Cardiac fibroblast (primary cell): ENCODE measurements around the gene VIL1.

Experiments used
- DNase-seq, 2 donors: peaks; one replicate each; pipeline versions ENCODE4 v3.0.0 to v3.0.0-alpha.2; 2010; ENCODE audit warnings: low read depth in 2 of 2
- H3K4me3 ChIP-seq, 2 donors: replicated peaks in 1 of 2; 1 replicate in 1 of 2; 2 replicates in 1 of 2; pipeline ENCODE4 v1.5.1; 2011; ENCODE audit warnings: low read depth in 2 of 2, low read length in 2 of 2, mild to moderate bottlenecking in 2 of 2, moderate library complexity in 1 of 2
- TF ChIP-seq, protein P1 (sequence below): IDR thresholded peaks from one replicate; pipeline ENCODE4 v1.5.1; 2011; ENCODE audit warnings: low read depth, mild to moderate bottlenecking, low read length, inconsistent platforms

VIL1 gene

DNA sequence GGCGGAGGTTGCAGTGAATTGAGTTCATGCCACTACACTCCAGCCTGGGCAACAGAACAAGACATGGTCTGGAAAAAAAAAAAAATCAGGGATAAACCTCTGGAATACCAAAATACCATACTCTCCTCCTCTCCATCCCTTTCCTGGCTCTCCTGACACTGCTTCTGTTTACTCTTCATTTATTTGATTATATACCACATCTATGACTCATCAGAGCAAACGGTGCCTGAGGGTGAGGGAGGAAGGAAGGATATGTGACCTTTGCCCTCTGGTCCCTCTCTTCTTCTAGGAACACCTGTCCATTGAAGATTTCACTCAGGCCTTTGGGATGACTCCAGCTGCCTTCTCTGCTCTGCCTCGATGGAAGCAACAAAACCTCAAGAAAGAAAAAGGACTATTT lies 30.0 kb downstream of the VIL1 start:
- TF ChIP-seq, protein P1, sequence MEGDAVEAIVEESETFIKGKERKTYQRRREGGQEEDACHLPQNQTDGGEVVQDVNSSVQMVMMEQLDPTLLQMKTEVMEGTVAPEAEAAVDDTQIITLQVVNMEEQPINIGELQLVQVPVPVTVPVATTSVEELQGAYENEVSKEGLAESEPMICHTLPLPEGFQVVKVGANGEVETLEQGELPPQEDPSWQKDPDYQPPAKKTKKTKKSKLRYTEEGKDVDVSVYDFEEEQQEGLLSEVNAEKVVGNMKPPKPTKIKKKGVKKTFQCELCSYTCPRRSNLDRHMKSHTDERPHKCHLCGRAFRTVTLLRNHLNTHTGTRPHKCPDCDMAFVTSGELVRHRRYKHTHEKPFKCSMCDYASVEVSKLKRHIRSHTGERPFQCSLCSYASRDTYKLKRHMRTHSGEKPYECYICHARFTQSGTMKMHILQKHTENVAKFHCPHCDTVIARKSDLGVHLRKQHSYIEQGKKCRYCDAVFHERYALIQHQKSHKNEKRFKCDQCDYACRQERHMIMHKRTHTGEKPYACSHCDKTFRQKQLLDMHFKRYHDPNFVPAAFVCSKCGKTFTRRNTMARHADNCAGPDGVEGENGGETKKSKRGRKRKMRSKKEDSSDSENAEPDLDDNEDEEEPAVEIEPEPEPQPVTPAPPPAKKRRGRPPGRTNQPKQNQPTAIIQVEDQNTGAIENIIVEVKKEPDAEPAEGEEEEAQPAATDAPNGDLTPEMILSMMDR: no peak
- H3K4me3 ChIP-seq: no peak overlapping the region
- DNase-seq: peak in 1 of 2 donors; percentile 10

GRCh38 chr2:218452079-218452478 lies 33.2 kb downstream of the VIL1 start:
- DNase-seq: no peak
- no peak overlapping the region for H3K4me3 ChIP-seq
- TF ChIP-seq, protein P1: no peak

DNA sequence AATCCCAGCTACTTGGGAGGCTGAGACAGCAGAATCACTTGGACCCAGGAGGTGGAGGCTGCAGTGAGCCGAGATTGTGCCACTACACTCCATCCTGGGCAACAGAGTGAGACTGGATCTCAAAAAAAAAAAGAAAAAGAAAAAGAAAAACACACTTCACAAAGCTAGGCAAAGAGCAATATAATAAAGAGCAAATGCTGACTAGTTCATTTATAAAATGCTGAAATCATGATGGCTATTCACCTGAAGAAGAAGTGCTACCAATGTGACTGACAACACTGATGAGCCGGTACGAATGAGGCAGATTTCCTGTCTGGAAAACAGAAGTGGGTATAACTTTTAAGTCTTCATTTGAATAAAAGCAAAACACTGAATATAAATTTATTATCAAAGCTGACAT lies 37.9 kb downstream of the VIL1 start:
- DNase-seq: no peak
- TF ChIP-seq, protein P1: no peak
- H3K4me3 ChIP-seq: no peak overlapping the region

GRCh38 chr2:218458598-218458997 lies 39.7 kb downstream of the VIL1 start:
- TF ChIP-seq, protein P1: no peak
- DNase-seq: no peak
- H3K4me3 ChIP-seq: no peak overlapping the region

DNA sequence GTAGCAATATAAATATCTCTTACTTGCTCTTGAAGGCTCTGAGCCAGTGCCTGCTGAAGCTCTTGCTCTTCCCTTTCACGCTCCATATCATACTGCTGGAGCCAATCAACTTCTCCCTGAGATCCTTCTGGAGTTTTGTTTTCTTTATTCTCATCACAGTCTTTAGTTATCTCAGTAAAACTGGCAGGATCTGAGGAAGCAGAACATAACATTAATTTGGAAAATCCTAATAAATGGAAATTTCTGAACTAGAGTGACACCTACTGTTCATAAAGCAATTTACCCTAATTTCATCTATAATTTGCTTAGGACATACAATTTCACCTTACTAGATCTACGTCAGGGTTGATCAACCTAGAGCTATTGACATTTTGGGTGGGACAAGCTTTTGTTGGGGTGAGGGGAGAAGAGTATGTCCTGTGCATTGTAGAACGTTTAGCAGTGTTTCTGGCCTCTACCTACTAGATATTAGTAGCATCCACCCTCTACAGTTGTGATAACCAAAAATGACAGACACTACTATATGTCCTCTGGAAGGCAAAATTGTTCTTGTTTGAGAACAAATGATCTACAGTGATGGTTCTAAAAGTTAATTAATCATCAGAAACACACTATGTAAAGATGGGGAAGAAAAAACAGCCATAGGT lies 47.2 kb downstream of the VIL1 start:
- peak; percentile 51 to 63 for DNase-seq
- TF ChIP-seq, protein P1: peak; percentile 26
- H3K4me3 ChIP-seq: no peak overlapping the region

GRCh38 chr2:218470448-218470847 lies 51.5 kb downstream of the VIL1 start:
- TF ChIP-seq, protein P1: no peak
- no peak for DNase-seq
- H3K4me3 ChIP-seq: no peak overlapping the region

GRCh38 chr2:218471036-218471435 lies 52.1 kb downstream of the VIL1 start:
- no peak for DNase-seq
- TF ChIP-seq, protein P1: no peak
- no peak overlapping the region for H3K4me3 ChIP-seq
